PFSK-1 (cell line): ENCODE measurements around the gene FBXO42.

Experiments
- FOXP2 ChIP-seq: optimal IDR thresholded peaks from 2 replicates; pipeline ENCODE3; 2011; ENCODE audit warnings: borderline replicate concordance, control low read depth, inconsistent platforms; ENCODE audit not compliant: insufficient read depth; ENCODE audit errors: extremely low read length, extremely low read depth
- POLR2AphosphoS5 ChIP-seq: IDR thresholded peaks from 2 replicates; pipeline ENCODE4 v1.6.1; 2012; ENCODE audit warnings: low read depth, mild to moderate bottlenecking, control low read depth, low read length, moderate library complexity
- SIN3A ChIP-seq: IDR thresholded peaks from 2 replicates; pipeline ENCODE4 v1.6.1; 2012; ENCODE audit warnings: mild to moderate bottlenecking, low read length, moderate library complexity, borderline replicate concordance; ENCODE audit not compliant: insufficient read depth
- TAF1 ChIP-seq: IDR thresholded peaks from 2 replicates; pipeline ENCODE4 v1.6.1; 2012; ENCODE audit warnings: low read length, control low read depth, borderline replicate concordance; ENCODE audit not compliant: insufficient read depth
- TF ChIP-seq, protein P1 (sequence below), 2 experiments: IDR thresholded peaks; 2 replicates each; pipeline versions ENCODE4 v1.6.1 to v1.8.0; 2011 to 2012; ENCODE audit warnings: low read depth in 2 of 2, low read length in 2 of 2, control low read depth in 1 of 2, inconsistent platforms in 1 of 2, mild to moderate bottlenecking in 1 of 2, moderate library complexity in 1 of 2; ENCODE audit not compliant: insufficient read depth in 1 of 2

FBXO42 gene

GRCh38 chr1:16376971-16377370 is 24.7 kb upstream of the FBXO42 start:
- TF ChIP-seq, protein P1, sequence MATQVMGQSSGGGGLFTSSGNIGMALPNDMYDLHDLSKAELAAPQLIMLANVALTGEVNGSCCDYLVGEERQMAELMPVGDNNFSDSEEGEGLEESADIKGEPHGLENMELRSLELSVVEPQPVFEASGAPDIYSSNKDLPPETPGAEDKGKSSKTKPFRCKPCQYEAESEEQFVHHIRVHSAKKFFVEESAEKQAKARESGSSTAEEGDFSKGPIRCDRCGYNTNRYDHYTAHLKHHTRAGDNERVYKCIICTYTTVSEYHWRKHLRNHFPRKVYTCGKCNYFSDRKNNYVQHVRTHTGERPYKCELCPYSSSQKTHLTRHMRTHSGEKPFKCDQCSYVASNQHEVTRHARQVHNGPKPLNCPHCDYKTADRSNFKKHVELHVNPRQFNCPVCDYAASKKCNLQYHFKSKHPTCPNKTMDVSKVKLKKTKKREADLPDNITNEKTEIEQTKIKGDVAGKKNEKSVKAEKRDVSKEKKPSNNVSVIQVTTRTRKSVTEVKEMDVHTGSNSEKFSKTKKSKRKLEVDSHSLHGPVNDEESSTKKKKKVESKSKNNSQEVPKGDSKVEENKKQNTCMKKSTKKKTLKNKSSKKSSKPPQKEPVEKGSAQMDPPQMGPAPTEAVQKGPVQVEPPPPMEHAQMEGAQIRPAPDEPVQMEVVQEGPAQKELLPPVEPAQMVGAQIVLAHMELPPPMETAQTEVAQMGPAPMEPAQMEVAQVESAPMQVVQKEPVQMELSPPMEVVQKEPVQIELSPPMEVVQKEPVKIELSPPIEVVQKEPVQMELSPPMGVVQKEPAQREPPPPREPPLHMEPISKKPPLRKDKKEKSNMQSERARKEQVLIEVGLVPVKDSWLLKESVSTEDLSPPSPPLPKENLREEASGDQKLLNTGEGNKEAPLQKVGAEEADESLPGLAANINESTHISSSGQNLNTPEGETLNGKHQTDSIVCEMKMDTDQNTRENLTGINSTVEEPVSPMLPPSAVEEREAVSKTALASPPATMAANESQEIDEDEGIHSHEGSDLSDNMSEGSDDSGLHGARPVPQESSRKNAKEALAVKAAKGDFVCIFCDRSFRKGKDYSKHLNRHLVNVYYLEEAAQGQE (IDR thresholded peaks at IDR 0.05; ENCODE audit: insufficient read depth in 1 of 2, low read depth in 2 of 2, low read length in 2 of 2), result no peak
- TF ChIP-seq FOXP2 (no peak), TAF1 (no peak), SIN3A (no peak), POLR2AphosphoS5 (no peak)

DNA sequence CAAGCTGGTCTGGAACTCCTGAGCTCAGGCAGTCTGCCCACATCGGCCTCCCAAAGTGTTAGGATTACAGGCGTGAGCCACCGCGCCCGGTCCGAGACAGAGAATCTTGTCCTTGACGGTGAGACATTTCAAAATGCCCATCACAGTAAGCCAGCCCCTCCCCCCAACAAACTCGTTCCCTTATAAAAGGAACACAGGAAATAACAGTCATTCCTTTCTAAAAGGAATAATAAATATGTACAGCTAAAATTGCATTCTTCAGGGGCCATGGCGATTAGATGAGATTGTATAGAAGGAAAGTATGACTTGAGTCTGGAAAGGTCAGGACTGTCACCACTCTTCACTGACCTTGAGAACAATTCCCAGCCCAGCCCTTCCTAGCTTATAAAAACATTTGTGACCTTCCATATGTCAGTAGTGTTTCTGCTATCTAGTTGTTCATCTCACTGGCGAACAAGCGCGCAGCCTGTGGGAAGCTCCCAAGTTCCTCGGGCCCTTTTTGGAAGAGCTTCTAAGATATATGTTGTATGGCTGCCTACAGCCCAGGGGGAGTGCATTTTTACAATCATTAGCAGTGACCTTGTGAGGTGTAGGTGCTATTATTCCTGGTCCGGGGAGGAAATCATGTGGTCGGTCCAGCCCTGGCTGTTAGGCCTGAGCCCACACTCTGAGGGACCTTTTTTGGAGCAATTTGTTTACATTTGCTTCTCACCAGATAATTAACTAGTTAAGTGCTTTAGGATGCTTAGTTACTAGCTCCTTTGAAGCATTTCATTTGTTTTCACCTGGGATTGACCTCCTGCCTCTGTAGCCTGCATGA is 23.5 kb upstream of the FBXO42 start:
- TF ChIP-seq, protein P1 (IDR thresholded peaks at IDR 0.05; ENCODE audit: insufficient read depth in 1 of 2, low read depth in 2 of 2, low read length in 2 of 2), result no peak
- TF ChIP-seq TAF1 (no peak), SIN3A (no peak), POLR2AphosphoS5 (no peak), FOXP2 (no peak)

GRCh38 chr1:16374266-16374665 is 22.0 kb upstream of the FBXO42 start:
- no peak for TF ChIP-seq SIN3A
- TF ChIP-seq, protein P1 (IDR thresholded peaks at IDR 0.05; ENCODE audit: insufficient read depth in 1 of 2, low read depth in 2 of 2, low read length in 2 of 2), result no peak

DNA sequence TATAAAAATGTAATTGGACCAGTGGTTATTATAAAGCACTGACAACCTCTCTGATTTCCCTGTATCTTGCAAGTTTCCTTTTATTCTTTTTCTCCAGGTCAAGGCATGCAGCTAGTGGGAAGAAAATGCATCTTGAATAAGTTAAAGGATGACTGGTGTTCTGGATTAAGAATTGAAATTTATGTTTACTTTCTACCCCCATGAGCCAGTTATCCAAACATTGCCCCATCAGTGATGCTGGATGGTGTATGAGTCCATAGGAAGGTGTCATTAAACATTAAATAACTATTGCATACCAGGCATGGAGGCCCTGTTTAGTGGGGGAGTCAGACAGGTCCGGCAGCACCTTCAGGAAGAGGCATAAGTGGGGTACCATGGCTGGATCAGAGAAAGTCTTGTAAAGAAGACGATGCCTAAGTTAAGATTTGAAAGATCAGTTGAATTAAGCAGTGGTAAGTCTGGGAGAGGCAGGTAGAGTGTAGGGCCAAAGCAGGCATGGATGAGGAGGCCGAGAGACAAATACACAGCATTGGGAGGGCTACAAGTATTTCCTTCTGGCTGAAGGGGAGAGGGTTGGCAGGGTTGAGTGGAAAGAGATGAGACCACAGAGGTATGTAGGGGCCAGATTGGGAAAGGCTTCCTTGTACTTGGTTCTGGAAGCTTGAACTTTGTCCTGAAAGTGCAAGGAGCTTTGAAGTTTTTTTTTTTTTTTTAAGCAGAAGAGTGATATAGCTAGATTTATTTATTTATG is 20.4 kb upstream of the FBXO42 start:
- TF ChIP-seq, protein P1 (IDR thresholded peaks at IDR 0.05; ENCODE audit: insufficient read depth in 1 of 2, low read depth in 2 of 2, low read length in 2 of 2), result no peak
- TF ChIP-seq FOXP2 (no peak), POLR2AphosphoS5 (no peak), SIN3A (no peak), TAF1 (no peak)
